SW480 (cell line): Measurements from ENCODE around the gene RBM47.
"Not testable (repeated sequence)": the region's sequence is repeated elsewhere in the genome, so short reads cannot be mapped to it uniquely, and the experiment has no call there.

Experiments
- DNase-seq: peaks from one replicate; pipeline ENCODE4 v3.0.0-alpha.2; 2016; ENCODE audit warnings: low spot score

RBM47 gene

GRCh38 chr4:40439519-40439918 is 190.1 kb downstream of the RBM47 start:
- no peak for DNase-seq

GRCh38 chr4:40438384-40439026 is 191.2 kb downstream of the RBM47 start:
- DNase-seq: no peak

GRCh38 chr4:40437741-40438383 is 191.8 kb downstream of the RBM47 start:
- DNase-seq: no peak

DNA sequence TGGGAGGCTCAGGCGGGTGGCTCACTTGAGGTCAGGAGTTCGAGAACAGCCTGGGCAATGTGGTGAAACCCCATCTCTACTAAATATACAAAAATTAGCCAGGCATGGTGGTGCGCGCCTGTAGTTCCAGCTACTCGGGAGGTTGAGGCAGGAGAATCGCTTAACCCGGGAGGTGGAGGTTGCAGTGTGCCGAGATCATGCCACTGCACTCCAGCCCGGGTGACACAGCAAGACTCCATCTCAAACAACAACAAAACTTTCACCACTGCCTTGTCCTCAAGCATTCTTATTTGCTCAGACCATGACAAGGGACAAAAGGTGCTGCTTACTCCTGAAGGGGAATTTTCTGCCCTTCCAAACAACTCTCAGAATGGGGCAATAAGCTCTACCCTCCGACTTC is 194.4 kb downstream of the RBM47 start:
- DNase-seq: not testable (repeated sequence)

- no peak for DNase-seq
Observed at GRCh38 chr4:40434126-40434687, 195.5 kb downstream of the RBM47 start.

DNA sequence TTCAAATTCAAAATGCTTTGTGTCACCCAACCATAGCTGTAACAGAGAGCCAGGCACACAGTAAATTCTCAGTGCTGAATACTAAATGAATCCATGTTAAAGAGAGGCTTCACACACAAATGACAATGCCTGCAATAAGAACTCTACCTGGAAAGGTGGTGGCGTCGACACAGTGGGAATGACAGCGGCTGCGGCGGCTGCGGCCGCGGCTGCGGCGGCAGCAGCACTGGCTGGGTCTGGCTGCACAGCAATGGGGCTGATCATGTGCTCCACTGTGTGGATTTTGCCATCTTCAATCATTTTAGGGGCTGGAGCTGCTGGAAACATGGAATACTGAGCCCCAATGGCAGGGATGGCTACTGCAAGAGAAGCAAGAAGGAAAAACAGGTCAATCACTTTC is 197.2 kb downstream of the RBM47 start:
- DNase-seq: no peak

DNA sequence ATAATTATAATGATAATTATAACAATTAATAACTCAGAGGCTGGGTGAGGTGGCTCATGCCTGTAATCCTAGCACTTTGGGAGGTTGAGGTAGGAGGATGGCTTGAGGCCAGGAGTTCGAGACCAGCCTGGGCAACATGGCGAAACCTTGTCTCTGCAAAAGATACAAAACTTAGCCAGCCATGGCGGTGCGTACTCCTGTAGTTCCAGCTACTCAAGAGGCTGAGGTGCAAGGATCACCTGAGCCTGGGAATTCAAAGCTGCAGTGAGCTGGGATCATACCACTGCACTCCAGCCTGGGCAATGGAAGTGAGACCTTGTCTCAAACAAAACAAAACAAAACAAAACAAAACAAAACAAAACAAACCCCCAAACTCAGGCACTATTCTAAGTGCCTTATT is 201.8 kb downstream of the RBM47 start:
- DNase-seq: not testable (repeated sequence)

DNA sequence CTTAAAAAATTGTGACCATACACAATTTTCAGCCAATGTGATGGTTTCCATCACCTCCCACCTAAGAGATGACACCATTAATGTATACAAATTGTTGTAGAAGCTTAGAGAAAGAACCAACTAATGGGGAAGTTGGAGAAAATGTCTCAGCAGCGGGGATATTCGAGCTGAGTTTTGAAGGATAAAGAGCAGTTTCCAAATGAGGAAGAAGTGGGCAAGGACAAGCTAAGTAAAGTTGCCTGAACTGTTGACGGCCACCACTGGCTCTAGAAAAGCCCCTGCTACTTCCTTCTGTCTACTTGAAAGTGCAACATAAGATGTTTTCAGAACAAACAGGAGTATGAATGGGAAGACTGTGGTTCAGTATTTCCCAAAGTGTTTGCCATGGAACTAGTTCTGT is 202.5 kb downstream of the RBM47 start:
- no peak for DNase-seq

DNA sequence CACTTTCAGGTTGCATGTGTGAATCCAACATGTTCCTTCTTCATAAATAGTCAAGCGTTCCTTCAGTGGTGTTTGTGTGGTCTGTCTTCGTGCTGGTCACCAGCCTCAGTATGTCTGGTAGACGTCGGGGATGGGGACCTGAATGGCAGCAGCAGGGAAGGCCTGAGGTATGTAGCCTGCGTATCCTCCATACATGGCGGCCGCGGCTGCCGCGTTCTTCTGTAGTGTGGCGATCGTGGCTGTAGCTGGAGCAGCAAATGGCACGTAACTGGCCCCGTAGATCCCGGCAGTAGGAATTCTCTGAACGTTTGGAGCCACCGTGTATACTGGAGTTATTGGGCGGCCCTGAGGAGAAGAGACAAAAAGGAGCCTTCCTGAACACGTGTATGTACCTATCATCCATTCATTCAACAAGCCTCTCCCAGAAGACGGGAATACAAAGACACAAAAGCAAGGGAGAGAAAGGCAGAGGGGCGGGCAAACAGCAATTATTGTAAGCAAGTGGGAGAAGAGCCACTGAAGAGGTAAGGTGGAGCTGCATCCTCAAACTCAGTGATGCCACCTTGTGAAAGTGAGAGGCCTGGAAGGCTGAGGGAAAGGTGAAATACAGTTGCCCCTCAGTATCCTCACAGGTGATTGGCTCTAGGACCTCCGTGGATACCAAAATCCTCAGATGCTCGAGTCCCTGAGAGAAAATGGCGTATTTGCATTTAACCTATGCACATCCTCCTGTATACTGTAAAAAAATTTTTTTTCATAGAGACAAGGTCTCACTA is 203.7 kb downstream of the RBM47 start:
- DNase-seq: no peak

DNA sequence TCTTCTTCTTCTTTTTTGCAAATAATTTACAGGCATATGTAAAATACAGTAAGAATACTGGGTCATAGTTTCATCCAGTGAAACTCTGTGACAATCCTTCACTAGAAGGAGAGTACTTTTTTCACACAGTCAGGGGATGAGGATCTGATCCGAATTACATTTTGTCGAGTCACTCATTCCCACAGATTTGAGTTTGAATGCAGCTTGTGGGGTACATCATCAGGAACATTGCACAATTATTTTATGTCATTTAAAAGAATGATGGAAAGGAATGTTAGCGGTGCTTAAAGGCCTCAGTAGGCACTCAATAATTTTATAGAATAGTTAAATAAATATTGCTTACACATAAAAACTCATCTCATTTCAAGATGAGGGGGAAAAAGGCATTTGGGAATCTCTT is 205.9 kb downstream of the RBM47 start:
- DNase-seq: no peak

DNA sequence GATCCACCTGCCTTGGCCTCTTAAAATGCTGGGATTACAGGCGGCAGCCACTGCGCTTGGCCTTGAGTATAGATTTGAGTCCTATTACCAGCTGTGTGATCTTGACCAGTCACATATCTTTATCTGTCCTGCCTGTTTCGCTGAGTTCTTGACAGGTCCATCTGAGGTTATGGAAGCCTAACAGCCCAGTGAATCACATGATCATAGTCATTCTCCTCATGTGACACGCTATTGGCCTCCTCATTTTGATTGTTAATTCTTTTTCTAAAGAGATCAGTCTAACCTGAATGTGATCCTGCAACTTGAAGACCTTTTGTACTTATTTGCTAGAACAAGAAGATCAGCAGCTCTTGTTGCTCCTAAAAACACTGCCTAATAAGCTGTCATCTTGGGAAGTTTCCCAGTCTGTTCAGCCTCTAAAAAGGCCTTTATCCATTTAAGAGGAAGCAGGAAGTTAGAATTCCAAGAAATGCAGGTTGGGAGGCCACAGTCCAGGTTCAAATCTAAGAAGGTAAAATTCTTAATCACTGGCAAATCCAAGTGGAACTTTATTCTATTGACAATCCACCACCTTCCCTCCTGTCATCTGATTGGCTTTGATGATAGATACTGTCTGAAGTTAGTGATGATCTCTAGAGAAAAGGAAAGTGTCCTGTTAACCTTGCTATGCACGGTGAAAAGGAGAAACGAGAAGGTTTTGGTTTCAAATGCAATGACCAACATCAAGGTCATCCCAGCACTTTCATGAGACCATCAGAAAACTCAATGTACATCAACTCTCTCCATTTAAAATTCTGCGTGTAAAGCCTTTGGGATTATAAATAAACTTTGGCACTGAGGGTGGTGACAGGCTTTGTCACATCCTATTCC is 207.6 kb downstream of the RBM47 start:
- DNase-seq: no peak

DNA sequence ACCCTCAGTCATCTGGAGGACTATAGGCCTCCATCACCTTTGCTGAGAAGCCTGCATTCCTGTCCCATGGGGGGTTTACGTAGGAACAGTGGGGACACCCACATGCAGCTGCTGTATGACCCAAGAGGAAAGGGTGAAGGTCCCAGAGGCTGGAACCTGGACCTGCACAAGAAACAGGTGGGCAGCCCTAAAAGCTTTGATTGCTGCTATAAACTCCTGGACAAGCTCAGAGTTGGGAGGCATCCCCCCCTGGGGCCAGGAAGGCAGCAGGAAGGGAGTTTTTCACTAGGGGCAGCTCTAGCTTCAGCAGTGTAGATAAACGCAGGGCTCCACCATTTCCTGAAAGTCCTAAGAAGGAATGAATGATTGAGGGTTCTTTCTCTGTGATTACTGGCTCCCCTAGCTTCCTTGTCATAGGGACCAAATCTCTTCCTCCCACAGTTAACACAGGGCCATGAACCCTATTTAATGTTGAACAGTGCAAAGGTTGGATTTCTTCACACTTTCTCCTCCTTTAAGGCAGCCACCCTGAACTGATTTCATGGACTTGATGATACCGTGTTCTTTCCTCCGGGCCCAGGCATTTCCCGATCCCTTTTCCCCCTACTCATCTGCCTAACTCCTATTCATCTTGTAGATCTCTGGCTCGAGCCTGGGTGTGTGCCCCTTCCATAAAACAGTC is 210.3 kb downstream of the RBM47 start:
- DNase-seq: no peak

- peak; percentile 16 for DNase-seq
Observed at GRCh38 chr4:40418430-40419230, 211.0 kb downstream of the RBM47 start.

DNA sequence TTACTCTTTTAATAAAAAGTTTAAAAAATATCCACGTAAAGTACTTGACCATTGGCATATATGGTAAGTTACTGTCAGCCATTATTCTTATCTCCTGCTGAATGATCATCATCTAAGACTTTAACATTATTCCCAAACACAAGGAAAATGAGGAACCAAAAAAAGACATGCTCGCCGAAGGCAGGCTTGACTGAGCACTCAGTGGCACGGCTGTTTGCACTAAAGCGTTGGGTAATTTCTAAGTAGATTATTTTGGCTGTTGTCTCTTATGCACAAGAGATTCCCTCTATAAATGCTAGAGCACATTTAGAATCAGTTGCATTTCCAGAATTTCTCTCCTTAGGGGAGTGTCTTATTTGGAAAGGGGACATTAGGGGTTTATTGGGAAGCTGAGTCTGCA is 211.7 kb downstream of the RBM47 start:
- no peak for DNase-seq

DNA sequence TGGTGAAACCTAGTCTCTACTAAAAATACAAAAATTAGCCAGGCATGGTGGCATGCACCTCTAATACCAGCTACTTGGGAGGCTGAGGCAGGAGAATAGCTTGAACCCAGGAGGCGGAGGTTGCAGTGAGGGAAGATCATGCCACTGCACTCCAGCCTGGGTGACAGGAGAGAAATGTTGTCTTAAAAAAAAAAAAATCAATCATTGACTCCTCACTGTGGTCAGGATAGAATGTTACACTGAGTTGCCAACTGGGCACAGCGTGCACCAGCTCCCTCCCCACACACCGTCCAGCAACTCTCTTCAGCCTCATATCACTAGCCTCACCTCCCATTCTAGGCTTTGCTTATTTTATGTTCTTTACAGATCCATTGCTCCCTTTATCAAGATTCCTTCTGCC is 215.0 kb downstream of the RBM47 start:
- DNase-seq: no peak

- no peak for DNase-seq
Observed at GRCh38 chr4:40412866-40413795, 216.5 kb downstream of the RBM47 start.

DNA sequence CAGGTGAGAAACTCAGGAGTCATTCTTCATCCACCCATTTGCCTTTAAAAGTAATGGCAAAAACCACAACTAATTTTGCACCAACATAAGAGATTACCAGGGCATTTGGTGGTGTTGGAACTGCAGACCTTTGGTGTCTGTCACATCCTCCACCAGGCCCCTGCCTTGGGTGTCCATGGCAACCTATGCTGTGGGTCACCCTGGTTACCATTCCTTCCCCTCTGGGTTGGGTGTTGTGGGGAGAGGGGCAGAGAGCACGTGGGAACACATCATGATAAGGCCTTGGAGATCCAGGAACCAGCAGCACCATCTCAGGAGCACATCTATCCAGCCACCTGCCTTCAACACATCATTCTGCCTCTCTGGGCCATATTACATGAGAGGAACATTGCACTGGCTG is 217.3 kb downstream of the RBM47 start:
- no peak for DNase-seq

GRCh38 chr4:40409835-40410234 is 219.8 kb downstream of the RBM47 start:
- DNase-seq: peak; percentile 11

DNA sequence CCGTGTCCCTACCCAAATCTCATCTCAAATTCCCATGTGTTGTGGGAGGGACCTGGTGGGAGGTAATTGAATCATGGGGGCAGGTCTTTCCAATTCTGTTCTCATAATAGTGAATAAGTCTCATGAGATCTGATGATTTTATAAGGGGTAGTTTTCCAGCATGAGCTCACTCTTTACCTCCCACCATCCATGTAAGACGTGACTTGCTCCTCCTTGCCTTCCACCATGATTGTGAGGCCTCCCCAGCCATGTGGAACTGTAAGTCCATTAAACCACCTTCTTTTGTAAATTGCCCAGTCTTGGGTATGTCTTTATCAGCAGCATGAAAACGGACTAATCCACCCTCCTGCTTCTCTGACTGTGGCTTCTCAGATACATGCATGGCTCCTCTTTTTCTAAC is 222.2 kb downstream of the RBM47 start:
- not testable (repeated sequence) for DNase-seq
